ENCODE data around the gene DCAKD. TPM values are rescaled to one million over a fixed set of nuclear protein-coding genes. Genes with fewer than 3 reads are reported as not detected.

Gene DCAKD
- total RNA-seq, 1 donor from 2014 or later: 91.8 TPM

DNA sequence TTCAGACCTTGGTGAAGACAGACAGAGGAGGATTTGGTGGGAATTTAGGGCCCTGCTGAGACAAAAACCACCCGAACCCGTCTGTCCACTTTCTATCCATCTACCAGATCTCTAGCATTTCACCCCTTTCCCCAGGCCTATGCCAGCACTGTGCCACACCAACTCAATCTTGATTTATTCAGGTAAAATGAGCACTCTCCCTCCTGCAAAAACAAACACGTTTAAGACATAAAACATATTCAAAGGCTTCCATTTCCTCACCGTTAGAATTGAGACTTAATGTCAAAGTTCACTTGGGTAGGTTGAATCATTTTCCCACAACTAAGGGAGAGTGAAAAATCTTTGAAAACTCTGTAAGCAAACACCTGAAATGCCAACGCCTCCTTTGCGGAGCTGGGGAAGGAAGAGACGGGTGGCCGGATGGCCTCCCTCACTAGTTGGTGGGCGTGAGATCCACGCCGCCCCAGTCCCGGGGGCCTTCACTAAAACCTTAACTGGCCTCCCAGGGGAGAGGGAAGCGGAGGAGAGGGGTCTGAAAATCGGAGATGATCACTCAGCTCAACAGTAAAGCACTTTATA is 862 bp downstream of the DCAKD start:
- TF ChIP-seq, protein P1, sequence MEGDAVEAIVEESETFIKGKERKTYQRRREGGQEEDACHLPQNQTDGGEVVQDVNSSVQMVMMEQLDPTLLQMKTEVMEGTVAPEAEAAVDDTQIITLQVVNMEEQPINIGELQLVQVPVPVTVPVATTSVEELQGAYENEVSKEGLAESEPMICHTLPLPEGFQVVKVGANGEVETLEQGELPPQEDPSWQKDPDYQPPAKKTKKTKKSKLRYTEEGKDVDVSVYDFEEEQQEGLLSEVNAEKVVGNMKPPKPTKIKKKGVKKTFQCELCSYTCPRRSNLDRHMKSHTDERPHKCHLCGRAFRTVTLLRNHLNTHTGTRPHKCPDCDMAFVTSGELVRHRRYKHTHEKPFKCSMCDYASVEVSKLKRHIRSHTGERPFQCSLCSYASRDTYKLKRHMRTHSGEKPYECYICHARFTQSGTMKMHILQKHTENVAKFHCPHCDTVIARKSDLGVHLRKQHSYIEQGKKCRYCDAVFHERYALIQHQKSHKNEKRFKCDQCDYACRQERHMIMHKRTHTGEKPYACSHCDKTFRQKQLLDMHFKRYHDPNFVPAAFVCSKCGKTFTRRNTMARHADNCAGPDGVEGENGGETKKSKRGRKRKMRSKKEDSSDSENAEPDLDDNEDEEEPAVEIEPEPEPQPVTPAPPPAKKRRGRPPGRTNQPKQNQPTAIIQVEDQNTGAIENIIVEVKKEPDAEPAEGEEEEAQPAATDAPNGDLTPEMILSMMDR (conservative IDR thresholded peaks at IDR 0.05): no peak
- DNase-seq (ENCODE audit: low read depth, low spot score): no peak
- no peaks in the 10 kb centered on the region for H3K9me3 Mint-ChIP-seq
- peaks cover 27% of the 10 kb centered on the region for H3K4me1 Mint-ChIP-seq
- H3K36me3 Mint-ChIP-seq (ENCODE audit: low read depth): no peaks in the 10 kb centered on the region
- H3K27ac Mint-ChIP-seq (ENCODE audit: unreplicated experiment): peak overlapping the region; percentile 92
- H3K4me3 Mint-ChIP-seq: peak overlapping the region; percentile 93
- no peaks in the 10 kb centered on the region for H3K27me3 Mint-ChIP-seq (ENCODE audit: low read depth)

DNA sequence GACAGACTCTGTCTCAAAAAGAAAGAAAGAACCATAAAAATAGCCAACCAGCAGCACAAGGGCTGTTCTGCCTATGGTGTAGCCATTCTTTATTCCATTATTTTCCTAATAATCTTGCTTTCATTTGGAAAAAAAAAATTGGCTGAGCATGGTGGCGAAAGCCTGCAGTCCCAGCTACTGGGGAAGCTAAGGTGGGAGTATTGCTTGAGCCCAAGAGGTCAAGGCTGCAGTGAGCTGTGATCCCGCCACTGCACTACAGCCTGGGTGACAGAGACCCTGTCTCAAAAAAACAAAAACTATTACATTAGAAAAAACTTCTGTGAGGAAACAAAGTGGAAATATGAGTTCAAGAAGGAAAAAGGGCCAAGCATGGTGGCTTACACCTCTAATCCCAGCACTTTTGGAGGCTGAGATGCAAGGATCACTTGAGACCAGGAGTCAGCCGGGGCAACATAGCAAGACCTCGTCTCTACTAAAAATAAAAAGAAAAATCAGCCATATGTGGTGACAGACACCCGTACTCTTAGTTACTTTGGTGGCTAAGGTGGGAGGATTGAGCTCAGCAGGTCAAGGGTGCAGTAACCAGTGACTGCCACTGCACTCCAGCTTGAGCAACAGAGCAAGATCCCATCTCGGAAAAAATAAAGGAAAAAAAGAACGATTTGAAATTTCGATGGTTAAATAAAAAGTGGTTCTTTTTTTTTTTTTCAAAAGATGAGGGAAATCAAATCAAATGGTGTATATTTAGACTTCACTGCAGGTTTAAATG is 2.5 kb downstream of the DCAKD start:
- H3K4me3 Mint-ChIP-seq: peak overlapping the region; percentile 78

DNA sequence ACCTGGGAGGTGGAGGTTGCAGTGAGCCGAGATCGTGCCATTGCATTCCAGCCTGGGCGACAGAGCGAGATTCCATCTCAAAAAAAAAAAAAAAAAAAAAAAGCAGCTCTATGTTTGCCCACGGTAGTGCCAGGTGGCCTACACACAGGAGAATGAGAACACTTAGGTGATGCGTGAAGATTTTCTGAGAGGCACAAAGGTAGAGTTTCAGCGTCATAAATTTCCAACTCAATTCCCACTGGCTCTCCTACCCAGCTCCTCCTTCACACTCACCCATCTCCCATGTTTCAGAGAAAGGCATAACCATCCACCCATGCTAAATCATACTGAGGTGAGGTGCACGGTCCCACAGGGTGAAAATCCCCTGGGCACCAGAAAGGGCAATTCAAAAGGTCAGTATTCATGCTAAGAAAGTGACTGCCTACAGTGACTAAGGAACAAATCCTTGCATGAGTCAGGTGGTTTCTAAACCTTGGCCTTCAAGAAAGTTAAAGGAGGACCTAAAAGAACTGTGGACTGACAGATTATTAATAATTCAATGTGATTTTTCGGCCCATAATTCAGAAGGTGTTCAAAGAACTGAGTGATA is 4.8 kb downstream of the DCAKD start:
- Mint-ChIP-seq H3K27me3 (ENCODE audit: low read depth) (no peaks in the 10 kb centered on the region), H3K4me3 (peak overlapping the region; percentile 56), H3K4me1 (peaks cover 51% of the 10 kb centered on the region), H3K36me3 (ENCODE audit: low read depth) (peaks cover 4% of the 10 kb centered on the region), H3K9me3 (no peaks in the 10 kb centered on the region), H3K27ac (ENCODE audit: unreplicated experiment) (peak overlapping the region; percentile 89)
- TF ChIP-seq, protein P1 (conservative IDR thresholded peaks at IDR 0.05): no peak
- no peak for DNase-seq (ENCODE audit: low read depth, low spot score)

More for the DNA sequence above, 2.5 kb downstream of the DCAKD start:
- TF ChIP-seq, protein P1 (conservative IDR thresholded peaks at IDR 0.05): peak; percentile 52
- Mint-ChIP-seq H3K4me1 (peaks cover 35% of the 10 kb centered on the region), H3K9me3 (no peaks in the 10 kb centered on the region), H3K36me3 (ENCODE audit: low read depth) (peaks cover under 1% of the 10 kb centered on the region), H3K27ac (ENCODE audit: unreplicated experiment) (no peak overlapping the region), H3K27me3 (ENCODE audit: low read depth) (no peaks in the 10 kb centered on the region)
- no peak for DNase-seq (ENCODE audit: low read depth, low spot score)

DNA sequence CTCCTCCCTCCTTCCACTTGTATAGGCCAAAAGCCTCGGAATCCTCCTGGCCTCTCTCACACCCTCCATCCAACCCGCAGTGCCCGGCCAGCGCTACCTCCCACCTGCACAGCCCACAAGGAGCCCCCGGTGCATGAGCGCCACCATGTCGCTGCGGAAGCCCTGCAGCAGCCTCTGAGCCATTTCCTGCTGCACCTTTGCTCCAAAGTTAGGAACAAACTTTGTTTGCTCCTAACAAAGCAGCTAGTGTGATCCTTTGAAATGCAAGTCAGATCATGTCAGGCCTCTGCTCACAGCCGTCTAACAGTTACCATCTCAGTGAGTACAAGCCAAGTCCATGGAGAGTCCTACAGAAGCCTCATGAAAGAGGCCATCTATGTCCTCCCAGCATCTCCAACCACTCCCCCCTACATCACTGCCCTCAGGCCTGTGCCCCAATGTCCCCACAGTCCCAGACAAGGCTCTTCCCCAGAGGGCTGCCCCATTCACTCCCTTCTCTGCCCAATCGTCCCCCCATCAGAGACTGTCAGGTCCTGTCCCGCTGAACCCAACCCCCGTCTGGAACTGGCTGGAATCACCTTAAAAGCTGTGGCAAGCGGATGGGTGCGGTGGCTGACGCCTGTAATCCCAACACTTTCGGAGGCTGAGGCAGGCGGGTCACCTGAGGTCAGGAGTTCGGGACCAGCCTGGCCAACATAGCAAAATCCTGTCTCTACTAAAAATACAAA is 7.5 kb downstream of the DCAKD start:
- TF ChIP-seq, protein P1 (conservative IDR thresholded peaks at IDR 0.05): no peak
- H3K36me3 Mint-ChIP-seq (ENCODE audit: low read depth): peaks cover 4% of the 10 kb centered on the region
- H3K4me3 Mint-ChIP-seq: peak overlapping the region; percentile 78
- peak overlapping the region; percentile 84 for H3K27ac Mint-ChIP-seq (ENCODE audit: unreplicated experiment)
- H3K4me1 Mint-ChIP-seq: peaks cover 49% of the 10 kb centered on the region
- no peaks in the 10 kb centered on the region for H3K27me3 Mint-ChIP-seq (ENCODE audit: low read depth)
- H3K9me3 Mint-ChIP-seq: no peaks in the 10 kb centered on the region
- no peak for DNase-seq (ENCODE audit: low read depth, low spot score)

DNA sequence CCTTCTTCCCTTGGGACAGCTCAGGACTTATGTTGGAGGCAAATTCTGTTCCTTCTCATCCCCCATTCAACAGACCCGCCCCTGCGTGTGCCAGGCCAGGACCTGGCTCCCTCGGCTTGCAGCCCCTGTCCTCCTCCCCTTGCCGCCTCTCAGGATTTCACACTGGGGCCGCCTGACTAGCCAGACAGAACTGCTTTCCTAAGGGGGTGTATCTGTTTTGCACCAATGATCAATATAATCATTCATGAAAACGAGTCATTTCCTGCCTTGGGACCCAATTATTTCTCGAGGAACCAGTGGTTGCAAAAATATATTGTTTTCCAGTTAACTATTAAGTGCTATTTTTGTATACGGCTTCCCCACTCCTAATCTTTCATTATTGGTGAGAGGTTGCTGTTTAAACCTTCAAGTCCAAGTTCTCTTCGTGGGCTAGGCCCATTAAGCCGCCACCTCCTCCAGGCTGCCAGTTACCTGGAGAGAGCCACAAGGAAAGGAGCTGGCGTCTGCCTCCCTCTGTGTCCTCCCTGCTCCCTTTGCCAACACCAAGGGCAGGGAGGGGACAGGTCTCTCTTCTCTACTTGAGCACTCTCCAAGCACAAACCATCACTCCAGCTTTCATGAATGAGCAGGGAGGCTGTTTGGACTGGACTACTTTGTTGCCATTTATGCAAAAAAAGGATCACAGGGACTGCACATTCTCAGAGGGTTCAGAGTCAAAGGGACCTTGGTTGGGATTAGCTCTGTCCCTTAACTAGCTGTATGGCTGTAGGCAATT is 8.9 kb downstream of the DCAKD start:
- no peaks in the 10 kb centered on the region for H3K9me3 Mint-ChIP-seq
- H3K4me1 Mint-ChIP-seq: peaks cover 51% of the 10 kb centered on the region
- H3K27me3 Mint-ChIP-seq (ENCODE audit: low read depth): no peaks in the 10 kb centered on the region
- peaks cover 4% of the 10 kb centered on the region for H3K36me3 Mint-ChIP-seq (ENCODE audit: low read depth)
- TF ChIP-seq, protein P1 (conservative IDR thresholded peaks at IDR 0.05): no peak
- DNase-seq (ENCODE audit: low read depth, low spot score): no peak
- no peak overlapping the region for H3K4me3 Mint-ChIP-seq
- peak overlapping the region; percentile 93 for H3K27ac Mint-ChIP-seq (ENCODE audit: unreplicated experiment)
